ENCODE results near the gene ANKRD6.

- TF ChIP-seq CTCF (IDR thresholded peaks at IDR 0.05) (no peak), POLR2AphosphoS5 (IDR thresholded peaks at IDR 0.05; ENCODE audit: insufficient read depth in 1 of 2, low read depth in 1 of 2) (no peak)
Measured at GRCh38 chr6:89660981-89661380, 228.0 kb downstream of the ANKRD6 start.

All from vagina (tissue), 2 donors.